NK-92 treated with Interleukin-12 subunit alpha and Interleukin-12 subunit beta, amount 100 ng/mL, for 24 hours (cell line): ENCODE data around the gene PVR.
"Not testable (repeated sequence)": the region's sequence is repeated elsewhere in the genome, so short reads cannot be mapped to it uniquely, and the experiment has no call there.

ENCODE experiments used
- DNase-seq: peaks from one replicate; lab custom pipeline; 2025; lab: John Stamatoyannopoulos, UW

The PVR gene

GRCh38 chr19:44618640-44619357, 24.9 kb upstream of the PVR start:
- DNase-seq = no peak

- no peak for DNase-seq
Measured at GRCh38 chr19:44620667-44621066, 23.0 kb upstream of the PVR start.

DNA sequence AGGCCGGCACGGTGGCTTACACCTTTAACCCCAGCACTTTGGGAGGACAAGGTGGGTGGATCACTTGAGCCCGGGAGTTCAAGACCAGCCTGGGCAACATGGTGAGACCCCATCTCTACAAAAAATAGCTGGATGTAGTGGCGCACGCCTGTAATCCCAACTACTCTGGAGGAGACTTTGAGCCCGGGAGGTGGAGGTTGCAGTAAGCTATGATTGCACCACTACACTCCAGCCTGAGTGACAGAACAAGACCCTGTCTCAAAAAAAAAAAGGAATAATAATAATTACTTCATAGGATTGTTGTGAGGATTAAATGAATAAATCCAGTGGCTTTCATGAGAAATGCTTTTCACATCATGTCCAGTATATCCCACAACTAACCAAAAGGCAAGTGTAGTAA, 22.3 kb upstream of the PVR start:
- DNase-seq = no peak

DNA sequence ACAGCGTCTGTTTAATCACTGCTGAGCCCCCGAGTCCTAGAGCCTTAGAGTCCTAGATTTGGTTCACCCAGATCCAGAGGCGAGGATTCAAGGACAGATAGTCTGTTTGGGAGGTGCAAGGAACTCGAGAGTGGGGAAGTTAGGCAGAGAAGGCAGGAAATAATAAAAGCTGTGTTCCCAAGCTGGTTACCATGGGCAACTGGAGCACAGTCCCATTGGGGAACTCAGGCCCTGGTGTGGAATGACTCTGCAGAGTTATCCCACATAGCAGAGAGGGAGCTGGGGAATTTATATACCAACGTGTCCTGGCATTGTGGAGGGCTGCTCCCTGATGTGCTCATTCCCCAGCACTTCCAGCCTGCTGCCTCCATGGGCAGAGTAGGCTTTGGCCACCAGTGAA, 20.6 kb upstream of the PVR start:
- no peak for DNase-seq

GRCh38 chr19:44623626-44624025, 20.1 kb upstream of the PVR start:
- no peak for DNase-seq

GRCh38 chr19:44624840-44625354, 18.8 kb upstream of the PVR start:
- no peak for DNase-seq

- not testable (repeated sequence) for DNase-seq
Measured at GRCh38 chr19:44625637-44626036, 18.1 kb upstream of the PVR start.

DNA sequence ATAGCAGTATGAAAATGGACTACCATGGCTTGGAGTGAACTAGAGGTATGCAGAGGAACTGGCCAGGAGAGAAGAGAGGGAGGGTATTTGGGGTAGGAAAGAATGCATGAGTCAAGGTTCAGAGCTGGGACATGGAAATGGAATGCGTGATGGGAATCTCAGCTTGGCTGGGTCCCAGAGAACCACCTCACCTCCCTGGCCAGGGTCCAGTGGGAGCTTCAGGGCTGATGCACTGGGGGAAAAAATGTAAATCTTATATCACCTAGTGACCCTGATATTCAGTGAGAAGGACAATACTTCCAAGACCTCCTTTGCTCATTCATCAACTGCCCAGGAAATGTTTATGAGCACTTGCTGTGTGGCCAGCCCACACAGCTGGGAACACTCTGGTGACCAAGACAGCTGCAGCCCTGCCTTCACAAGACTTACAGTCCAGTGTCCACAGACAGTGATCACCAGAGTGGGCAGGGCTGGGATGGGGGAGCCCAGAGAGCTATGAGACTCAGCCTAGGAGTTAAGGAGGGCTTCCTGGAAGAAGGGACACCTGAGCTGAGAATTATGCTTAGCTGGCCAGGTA, 17.6 kb upstream of the PVR start:
- no peak for DNase-seq

- no peak for DNase-seq
Measured at GRCh38 chr19:44627631-44628030, 16.1 kb upstream of the PVR start.

- no peak for DNase-seq
Measured at GRCh38 chr19:44628793-44629192, 14.9 kb upstream of the PVR start.

GRCh38 chr19:44631611-44632010, 12.1 kb upstream of the PVR start:
- DNase-seq = not testable (repeated sequence)

DNA sequence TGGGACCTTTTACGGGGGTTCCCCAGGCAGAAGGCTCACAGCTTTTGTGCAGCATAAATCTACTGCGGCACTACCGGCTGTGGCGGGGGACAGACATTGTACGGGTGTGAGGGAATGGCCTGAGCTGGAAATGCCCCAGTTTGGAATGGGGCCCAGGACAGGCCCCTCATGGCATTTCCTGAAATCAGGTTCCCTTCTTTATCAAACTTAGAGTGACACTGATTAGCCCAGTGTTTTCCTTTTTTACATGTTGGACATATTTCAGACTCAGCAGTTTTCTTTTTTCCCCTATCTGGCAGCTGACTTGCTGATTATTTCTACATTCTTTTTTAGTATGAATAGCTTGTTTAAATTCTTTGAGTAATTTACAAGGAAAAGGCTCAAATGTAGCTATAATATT, 9.7 kb upstream of the PVR start:
- not testable (repeated sequence) for DNase-seq

DNA sequence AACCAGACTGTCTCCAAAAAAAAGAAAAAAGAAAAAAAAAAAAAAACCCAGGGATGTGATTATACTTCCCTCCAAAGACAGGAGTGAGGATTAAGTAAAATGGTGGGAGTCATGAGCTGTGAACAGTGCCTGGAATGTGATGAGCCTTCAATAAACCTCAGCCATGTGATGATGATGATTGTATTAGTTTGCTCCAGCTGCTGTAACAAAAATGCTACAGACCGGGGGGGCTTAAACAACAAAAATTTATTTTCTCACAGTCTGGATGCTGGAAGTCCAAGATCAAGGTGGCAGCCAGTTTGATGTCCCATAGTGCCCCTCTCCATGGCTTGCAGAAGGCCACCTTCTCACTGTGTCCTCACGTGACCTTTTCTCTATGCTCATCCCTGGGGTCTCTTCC, 8.9 kb upstream of the PVR start:
- no peak for DNase-seq

- DNase-seq = no peak
Measured at GRCh38 chr19:44635581-44636438, 7.9 kb upstream of the PVR start.

DNA sequence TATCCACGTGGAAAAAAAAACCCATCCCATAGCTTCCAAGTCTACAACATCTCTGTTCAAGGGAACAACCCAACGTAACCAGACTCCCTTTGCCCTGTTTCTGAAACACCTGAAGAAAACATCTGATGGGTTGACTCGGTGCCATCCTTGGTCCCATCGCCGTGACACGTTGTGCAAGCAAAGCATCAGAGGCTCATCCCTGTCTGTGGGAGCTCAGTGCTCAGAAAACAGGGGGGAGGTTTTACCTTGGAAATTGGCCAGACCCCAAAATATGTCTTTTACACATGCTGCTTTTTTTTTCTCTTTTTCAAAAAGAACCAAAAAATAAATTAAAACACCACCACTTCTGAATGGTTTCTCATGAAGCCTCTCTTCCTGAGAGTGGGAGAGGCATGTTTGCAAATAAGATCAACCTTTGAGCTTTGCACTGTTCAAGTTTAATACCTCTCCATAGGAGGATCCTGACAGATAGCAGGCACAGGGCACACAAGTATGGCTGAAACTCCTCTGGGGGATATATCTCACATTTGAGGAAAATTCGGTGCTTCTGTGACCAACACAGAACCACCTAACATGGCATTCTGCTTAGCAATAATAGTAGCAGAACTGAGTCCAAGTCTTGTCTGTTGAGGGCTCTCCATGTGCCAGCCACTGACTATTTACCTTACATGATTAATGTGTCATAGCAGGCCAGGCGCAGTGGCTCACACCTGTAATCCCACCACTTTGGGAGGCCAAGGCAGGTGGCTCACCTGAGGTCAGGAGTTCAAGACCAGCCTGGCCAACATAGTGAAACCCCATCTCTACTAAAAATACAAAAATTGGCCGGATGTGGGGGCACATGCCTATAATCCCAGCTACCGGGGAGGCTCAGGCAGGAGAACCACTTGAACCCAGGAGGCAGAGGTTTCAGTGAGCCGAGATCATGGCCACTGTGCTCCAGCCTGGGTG, 7.0 kb upstream of the PVR start:
- DNase-seq = no peak

DNA sequence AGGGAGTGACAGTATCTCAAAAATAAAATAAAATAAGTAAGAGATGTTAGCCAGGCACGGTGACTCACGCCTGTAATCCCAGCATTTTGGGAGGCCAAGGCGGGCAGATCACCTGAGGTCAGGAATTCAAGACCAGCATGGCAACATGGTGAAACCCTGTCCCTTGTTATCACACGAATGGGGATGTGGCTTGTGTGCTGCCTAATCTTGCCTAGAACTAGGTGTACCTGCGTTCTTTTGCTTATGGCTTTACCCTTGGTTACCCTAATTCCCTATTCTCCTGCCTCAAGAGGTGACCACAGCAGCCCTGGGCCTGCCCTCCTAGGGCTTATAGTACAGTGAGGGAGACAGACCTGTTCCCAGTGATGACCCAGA, 6.3 kb upstream of the PVR start:
- DNase-seq = no peak

GRCh38 chr19:44640518-44640917, 3.2 kb upstream of the PVR start:
- no peak for DNase-seq

- no peak for DNase-seq
Measured at GRCh38 chr19:44641501-44642265, 2.0 kb upstream of the PVR start.

DNA sequence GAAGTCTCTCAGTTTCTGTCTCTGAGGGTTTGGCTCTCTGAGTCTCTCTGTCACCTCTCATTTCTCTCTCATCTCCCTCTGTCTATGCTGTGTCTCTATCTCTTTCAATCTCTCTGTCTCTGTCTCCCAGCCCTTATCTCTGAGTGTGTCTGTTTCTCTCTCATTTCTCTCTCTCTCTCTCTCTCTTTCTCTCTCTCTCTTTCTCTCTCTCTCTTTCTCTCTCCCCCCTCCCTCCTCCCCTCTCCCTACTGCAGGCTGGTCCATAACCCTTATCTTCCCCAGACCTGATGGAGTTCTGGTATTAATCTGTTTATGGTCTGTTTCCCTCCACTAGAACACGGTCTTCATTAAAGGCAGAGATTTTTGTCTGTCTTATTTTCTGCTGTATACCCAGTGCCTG, 1.3 kb upstream of the PVR start:
- DNase-seq = no peak

DNA sequence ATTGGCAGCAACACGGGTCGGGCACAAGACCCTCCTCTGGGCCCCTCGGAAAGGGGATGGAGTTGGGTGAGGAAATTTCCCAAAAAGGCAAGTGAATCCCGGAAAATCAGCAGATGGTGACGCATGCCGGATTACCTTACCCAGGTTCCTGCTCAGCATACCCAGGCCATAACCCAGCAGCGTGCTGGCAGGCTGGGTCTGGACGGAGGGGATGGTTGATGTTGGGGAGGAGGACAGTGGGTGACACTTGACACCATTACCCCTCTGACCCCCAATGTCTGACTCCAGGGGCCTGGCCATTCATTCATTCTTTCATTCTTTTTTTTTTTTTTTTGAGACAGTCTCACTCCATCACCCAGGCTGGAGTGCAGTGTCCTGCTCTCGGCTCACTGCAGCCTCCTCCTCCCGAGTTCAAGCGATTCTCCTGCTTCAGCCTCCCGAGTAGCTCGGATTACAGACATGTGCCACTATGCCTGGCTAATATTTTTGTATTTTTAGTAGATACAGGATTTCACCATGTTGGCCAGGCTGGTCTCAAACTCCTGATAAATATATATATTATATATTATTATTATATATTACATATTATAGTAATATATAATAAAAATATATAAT, 799 bp downstream of the PVR start:
- DNase-seq = no peak
